Activated CD4-positive, alpha-beta T cell treated with anti-CD3 and anti-CD28 coated beads, Interleukin-2, amount 10 ng/mL, durations not matched to agents 7 days and 5 days (primary cell): ENCODE data around the gene GPBP1L1. TPM values are rescaled to one million over a fixed set of nuclear protein-coding genes. Genes with fewer than 3 reads are reported as not detected.

Experiments used
- CTCF ChIA-PET: fragments of 350-600 bp; sonication (Branson Sonifier 250); formaldehyde crosslinking; loops from one replicate; lab custom pipeline; 2021; ENCODE audit warnings: antibody characterized with exemption; lab: Charles Lee
- POLR2A ChIA-PET: fragments of 350-600 bp; sonication (Branson Sonifier 250); formaldehyde crosslinking; loops from one replicate; lab custom pipeline; 2021; ENCODE audit warnings: antibody characterized with exemption; lab: Charles Lee
- DNase-seq: peaks from one replicate; pipeline ENCODE4 v3.0.0-alpha.2; 2020
- H3K27ac Mint-ChIP-seq: one replicate; pipeline ENCODE4 v1.8.0; 2021; ENCODE audit warnings: mild to moderate bottlenecking, moderate library complexity, mixed read lengths
- H3K27me3 Mint-ChIP-seq: one replicate; pipeline ENCODE4 v1.8.0; 2021; ENCODE audit warnings: mixed read lengths
- H3K36me3 Mint-ChIP-seq: one replicate; pipeline ENCODE4 v1.8.0; 2021; ENCODE audit warnings: low read depth, mixed read lengths
- H3K4me1 Mint-ChIP-seq: one replicate; pipeline ENCODE4 v1.8.0; 2021; ENCODE audit warnings: mixed read lengths
- H3K4me3 Mint-ChIP-seq: one replicate; pipeline ENCODE4 v1.8.0; 2021; ENCODE audit warnings: mild to moderate bottlenecking, moderate library complexity, mixed read lengths
- H3K9me3 Mint-ChIP-seq: one replicate; pipeline ENCODE4 v1.8.0; 2021; ENCODE audit warnings: mixed read lengths
- total RNA-seq, 2 experiments: library from RNA; stranded (reverse); gene quantifications; one replicate each; pipeline ENCODE4 v1.2.3, GENCODE V29; 2021

The GPBP1L1 gene
- total RNA-seq, 2 experiments from 2014 or later = 117 to 124 TPM

DNA sequence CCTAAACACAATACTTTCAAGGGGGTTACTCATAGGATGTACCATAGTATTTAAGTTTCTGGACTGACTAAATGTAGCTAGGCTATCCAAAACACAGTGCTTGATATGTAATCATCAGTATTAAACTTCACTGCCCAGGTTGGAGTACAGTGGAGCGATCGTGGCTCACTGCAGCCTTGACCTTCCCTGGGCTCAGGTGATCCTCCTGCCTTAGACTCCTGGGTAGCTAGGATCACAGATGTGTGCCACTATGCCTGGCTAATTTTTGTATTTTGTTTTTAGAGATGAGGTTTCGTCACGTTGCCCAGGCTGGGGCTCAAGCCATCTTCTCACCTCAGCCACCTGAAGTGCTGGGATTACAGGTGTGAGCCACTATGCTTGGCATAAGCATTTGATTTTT, 91.9 kb downstream of the GPBP1L1 start:
- no peak for DNase-seq
- Mint-ChIP-seq H3K27ac (peak overlapping the region; percentile 66), H3K4me1 (peaks cover 16% of the 10 kb centered on the region), H3K27me3 (no peaks in the 10 kb centered on the region), H3K9me3 (no peaks in the 10 kb centered on the region), H3K36me3 (peaks cover 37% of the 10 kb centered on the region), H3K4me3 (no peak overlapping the region)
- POLR2A ChIA-PET = interaction anchor here (1.1 kb wide), 1 partner anchor 10 kb away, joined by 3 read pairs; no protein-coding TSS in a partner anchor
- CTCF ChIA-PET = no interaction called here

DNA sequence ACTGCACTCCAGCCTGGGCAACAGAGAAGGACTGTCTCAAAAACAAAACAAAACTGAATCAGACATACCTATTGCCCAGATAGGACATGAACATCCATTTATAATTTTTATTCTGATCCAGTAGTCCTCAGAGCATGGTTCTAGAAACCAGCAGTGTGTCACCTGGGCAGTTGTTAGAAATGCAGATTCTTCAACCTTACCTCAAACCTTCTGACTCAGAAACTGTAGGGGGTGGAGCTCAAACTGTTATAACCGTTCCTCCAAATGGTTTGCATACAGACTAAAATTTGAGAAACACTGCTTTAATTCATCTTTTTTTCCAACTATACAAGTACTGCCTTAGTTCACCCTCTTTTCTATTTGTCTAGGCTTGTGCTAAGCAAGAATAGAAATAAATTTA, 96.5 kb downstream of the GPBP1L1 start:
- ChIA-PET CTCF (interaction anchor here (0.6 kb wide), 1 partner anchor 186 kb away, joined by 3 read pairs; no protein-coding TSS in a partner anchor), POLR2A (no interaction called here)
- Mint-ChIP-seq H3K36me3 (peaks cover 22% of the 10 kb centered on the region), H3K9me3 (no peaks in the 10 kb centered on the region), H3K27me3 (no peaks in the 10 kb centered on the region), H3K27ac (peak overlapping the region; percentile 41), H3K4me1 (peaks cover 35% of the 10 kb centered on the region), H3K4me3 (no peak overlapping the region)
- no peak for DNase-seq

DNA sequence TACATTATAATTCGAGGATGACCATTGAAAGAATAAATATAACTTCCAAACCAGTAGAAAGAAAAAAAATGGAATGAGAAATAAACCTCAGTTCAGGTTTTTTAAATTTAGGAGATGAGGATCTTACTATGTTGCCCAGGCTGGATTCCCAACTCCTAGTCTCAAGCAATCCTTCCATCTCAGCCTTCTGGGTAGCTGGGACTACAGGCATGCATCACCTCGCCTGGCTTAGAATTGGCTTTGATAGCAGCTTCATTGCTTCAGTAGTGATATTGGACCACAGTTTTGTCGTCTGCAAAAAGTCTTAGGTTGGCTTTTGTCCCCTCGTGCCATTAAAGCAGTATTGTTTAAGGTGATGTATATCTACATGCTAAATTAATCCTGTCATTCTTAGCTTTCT, 99.6 kb downstream of the GPBP1L1 start:
- H3K4me1 Mint-ChIP-seq = peaks cover 41% of the 10 kb centered on the region
- peaks cover 11% of the 10 kb centered on the region for H3K36me3 Mint-ChIP-seq
- peak overlapping the region; percentile 93 for H3K4me3 Mint-ChIP-seq
- ChIA-PET CTCF (no interaction called here), POLR2A (no interaction called here)
- no peaks in the 10 kb centered on the region for H3K27me3 Mint-ChIP-seq
- peak overlapping the region; percentile 86 for H3K27ac Mint-ChIP-seq
- no peak for DNase-seq
- H3K9me3 Mint-ChIP-seq = no peaks in the 10 kb centered on the region

DNA sequence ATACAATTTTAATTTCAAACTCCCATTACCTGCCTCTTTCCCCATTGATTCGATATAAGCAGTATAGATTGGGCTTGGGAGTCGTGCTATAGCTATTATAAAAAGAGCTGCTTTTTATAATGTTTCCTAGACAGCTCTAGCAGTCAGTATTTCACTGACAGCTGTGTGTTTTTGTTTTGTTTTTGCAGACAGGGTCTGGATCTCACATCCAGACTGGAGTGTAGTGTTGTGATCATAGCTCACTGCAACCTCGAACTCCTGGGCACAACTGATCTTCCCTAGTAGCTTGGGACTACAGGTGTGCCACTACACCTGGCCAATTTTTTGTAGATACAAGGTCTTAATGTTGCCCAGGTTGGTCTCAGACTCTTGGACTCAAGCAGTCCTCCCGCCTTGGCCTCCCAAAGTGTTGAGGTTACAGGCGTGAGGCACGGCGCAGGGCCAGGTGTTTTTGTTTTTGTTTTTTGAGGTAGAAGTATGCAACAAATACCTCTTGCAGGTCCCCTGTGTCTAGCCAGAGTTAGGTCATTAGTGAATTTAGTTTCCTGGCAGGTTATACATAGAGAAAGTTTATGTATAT, 100.7 kb downstream of the GPBP1L1 start:
- Mint-ChIP-seq H3K27ac (peak overlapping the region; percentile 99), H3K4me3 (peak overlapping the region; percentile 93), H3K36me3 (peaks cover 8% of the 10 kb centered on the region), H3K9me3 (no peaks in the 10 kb centered on the region), H3K4me1 (peaks cover 38% of the 10 kb centered on the region), H3K27me3 (no peaks in the 10 kb centered on the region)
- no peak for DNase-seq
- POLR2A ChIA-PET = interaction anchor here (1.0 kb wide), 1 partner anchor 64 kb away, joined by 4 read pairs; the partner anchor contains the start of gene PRDX1
- CTCF ChIA-PET = interaction anchor here (1.2 to 1.4 kb wide), 2 partner anchors 15 to 39 kb away, joined by 3 read pairs; no protein-coding TSS in a partner anchor

DNA sequence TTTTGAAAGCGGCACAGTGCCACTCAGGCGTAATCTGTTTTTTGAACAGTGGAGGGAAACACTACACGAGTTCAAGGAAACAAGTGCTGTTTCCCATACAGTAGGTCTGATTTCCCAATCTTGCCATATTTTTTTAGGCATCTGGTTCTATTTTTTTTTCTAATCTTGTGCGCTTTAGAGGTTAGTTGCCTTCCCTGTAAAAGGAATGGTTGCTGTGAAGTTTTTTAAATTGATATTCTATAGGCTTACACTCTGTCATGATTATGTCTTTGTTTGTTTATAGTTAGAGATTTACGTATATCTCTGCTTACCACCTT, 101.3 kb downstream of the GPBP1L1 start:
- peaks cover 38% of the 10 kb centered on the region for H3K4me1 Mint-ChIP-seq
- ChIA-PET POLR2A (interaction anchor here (1.0 to 1.1 kb wide), 2 partner anchors 9 to 63 kb away, joined by 3 to 4 read pairs; partner anchors contain the start of gene PRDX1), CTCF (interaction anchor here (0.6 to 1.4 kb wide), 3 partner anchors 14 to 58 kb away, joined by 3 read pairs; no protein-coding TSS in a partner anchor)
- H3K27me3 Mint-ChIP-seq = no peaks in the 10 kb centered on the region
- DNase-seq = no peak
- peaks cover 8% of the 10 kb centered on the region for H3K36me3 Mint-ChIP-seq
- H3K9me3 Mint-ChIP-seq = no peaks in the 10 kb centered on the region
- H3K4me3 Mint-ChIP-seq = peak overlapping the region; percentile 93
- H3K27ac Mint-ChIP-seq = peak overlapping the region; percentile 99

DNA sequence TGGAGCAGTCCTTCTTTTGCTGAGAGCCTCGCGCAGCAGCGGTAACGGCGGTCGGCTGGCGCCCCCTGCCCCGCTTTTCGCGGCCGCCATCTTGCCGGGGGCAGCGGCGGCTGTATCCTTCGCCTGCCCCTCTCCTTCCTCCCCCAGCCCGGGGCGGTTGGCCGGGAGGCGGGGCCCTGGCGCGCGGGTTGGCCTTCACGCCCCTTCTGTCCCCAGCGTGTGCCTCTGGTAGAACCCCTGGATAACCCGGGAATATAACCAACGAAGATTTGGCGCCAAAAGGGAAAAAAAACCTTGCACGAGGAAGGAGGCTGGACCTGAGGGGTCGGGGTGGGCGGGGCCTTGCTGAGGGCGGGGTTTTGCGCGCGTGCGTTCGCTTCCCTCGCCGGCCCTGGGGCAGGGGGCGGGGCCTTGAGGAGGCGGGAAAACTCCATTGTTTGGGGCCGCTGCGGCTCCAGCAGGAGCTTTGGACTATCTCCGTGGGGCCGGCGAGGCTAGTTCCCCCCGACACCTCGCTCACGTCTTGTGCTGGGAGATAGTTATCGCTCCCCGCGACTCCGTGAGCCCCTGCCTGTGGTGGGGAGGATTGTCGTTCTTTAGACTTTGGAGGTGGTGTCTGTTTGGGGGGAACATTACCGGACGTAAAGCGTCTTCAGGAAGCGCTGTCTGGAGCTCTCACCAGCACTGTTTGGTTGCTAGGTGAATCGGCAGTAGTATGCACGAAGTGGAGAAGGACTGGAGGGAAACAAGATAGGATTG, 101.8 kb downstream of the GPBP1L1 start:
- peak; percentile 89 for DNase-seq
- H3K4me3 Mint-ChIP-seq = peak overlapping the region; percentile 93
- ChIA-PET CTCF (interaction anchor here (0.6 to 1.4 kb wide), 4 partner anchors 14 to 96 kb away, joined by 3 read pairs; no protein-coding TSS in a partner anchor), POLR2A (interaction anchor here (0.6 to 1.1 kb wide), 3 partner anchors 9 to 63 kb away, joined by 3 to 4 read pairs (median 3); partner anchors contain the start of genes AKR1A1 and PRDX1)
- H3K27me3 Mint-ChIP-seq = no peaks in the 10 kb centered on the region
- H3K27ac Mint-ChIP-seq = peak overlapping the region; percentile 99
- H3K4me1 Mint-ChIP-seq = peaks cover 38% of the 10 kb centered on the region
- H3K9me3 Mint-ChIP-seq = no peaks in the 10 kb centered on the region
- H3K36me3 Mint-ChIP-seq = peaks cover 8% of the 10 kb centered on the region

DNA sequence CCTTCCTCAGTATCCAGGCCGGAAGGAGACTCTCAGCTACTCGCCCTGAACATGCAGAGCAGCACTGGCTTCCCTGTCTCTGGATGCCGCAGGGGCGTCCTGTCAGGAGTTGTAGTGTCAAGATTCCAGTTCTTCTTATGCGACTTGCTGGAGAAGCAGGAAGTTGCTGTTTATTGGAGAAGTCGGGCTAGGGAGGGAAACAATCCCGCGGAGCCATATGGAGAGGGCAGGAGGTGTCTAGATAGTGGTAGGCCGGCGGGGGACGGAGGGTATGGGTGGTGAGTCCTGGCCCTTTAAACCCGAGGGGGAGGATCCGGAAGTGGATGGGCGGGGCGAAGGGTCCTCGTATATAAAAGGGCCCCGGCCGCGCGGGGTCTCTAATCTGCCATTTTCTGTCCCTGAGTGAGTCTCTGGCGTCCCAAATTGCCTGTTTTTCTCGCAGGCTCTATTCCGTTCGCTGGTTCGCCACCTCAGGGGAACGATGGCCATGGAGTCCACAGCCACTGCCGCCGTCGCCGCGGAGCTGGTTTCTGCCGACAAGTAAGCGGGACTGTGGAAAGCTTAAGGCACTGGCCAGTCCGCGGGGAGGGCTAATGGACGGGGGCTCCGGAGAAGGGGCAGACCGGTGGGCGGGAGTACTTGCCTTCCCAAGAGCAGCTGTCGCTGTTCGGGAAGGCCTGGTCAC, 102.5 kb downstream of the GPBP1L1 start, which contains the start of gene NASP:
Gene NASP, plus strand, starts transcription at position 376 of the 685 bp plus-strand sequence. Its CDS starts 106 bp downstream, at position 482.
- Mint-ChIP-seq H3K36me3 (peaks cover 7% of the 10 kb centered on the region), H3K4me3 (peak within 1 kb of the TSS; percentile 93), H3K27ac (peak within 1 kb of the TSS; percentile 99), H3K4me1 (peaks cover 32% of the 10 kb centered on the region), H3K9me3 (no peaks in the 10 kb centered on the region), H3K27me3 (no peaks in the 10 kb centered on the region)
- CTCF ChIA-PET = interaction anchor here (0.7 to 2.8 kb wide), 11 partner anchors 10 to 707 kb away, joined by 3 to 10 read pairs (median 3); partner anchors contain the start of genes GPBP1L1, PRDX1 and TESK2
- POLR2A ChIA-PET = interaction anchor here (0.6 to 1.1 kb wide), 3 partner anchors 10 to 63 kb away, joined by 3 read pairs; partner anchors contain the start of gene AKR1A1
- peak; percentile 91 for DNase-seq

DNA sequence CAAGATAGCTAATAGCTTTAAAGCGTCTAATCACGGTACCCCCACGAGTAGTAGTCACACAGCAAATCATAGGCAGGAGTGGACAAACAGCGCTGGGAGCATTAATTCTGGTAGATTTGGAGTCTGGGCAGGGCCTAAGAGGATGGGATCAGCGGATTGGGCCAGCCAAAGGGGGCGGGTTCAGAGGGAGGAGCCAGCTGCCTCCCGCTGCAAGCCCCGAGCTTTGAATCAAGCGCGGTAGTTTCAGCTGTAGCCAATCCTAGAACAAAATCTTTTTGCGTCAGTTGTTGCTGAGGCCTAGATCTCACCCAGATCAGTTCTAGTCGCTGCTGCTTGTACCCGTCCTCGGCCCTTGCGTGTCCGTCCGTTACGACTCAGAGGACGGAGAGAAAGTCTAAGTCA, 103.1 kb downstream of the GPBP1L1 start:
- H3K36me3 Mint-ChIP-seq = peaks cover 5% of the 10 kb centered on the region
- no peaks in the 10 kb centered on the region for H3K27me3 Mint-ChIP-seq
- peaks cover 30% of the 10 kb centered on the region for H3K4me1 Mint-ChIP-seq
- H3K27ac Mint-ChIP-seq = peak overlapping the region; percentile 99
- ChIA-PET POLR2A (interaction anchor here (0.6 to 1.0 kb wide), 2 partner anchors 36 to 62 kb away, joined by 3 read pairs; no protein-coding TSS in a partner anchor), CTCF (interaction anchor here (0.7 to 2.8 kb wide), 11 partner anchors 9 to 707 kb away, joined by 3 to 10 read pairs (median 3); partner anchors contain the start of genes GPBP1L1, PRDX1 and TESK2)
- DNase-seq = peak; percentile 97
- H3K9me3 Mint-ChIP-seq = no peaks in the 10 kb centered on the region
- peak overlapping the region; percentile 93 for H3K4me3 Mint-ChIP-seq

Other genes starting within 250 kb of the GPBP1L1 start
- 1 to 10 TPM; 2.6 to 3.5 TPM for gene TESK2, start 195.4 kb downstream of the GPBP1L1 start, total RNA-seq
- gene CCDC163, start 186.5 kb downstream of the GPBP1L1 start, total RNA-seq = 1 to 10 TPM; 5.3 to 5.8 TPM
- gene MMACHC, start 186.2 kb downstream of the GPBP1L1 start, total RNA-seq = 1 to 10 TPM; 6.6 to 6.7 TPM
- 100 to 1,000 TPM; 269 to 331 TPM for gene PRDX1, start 164.6 kb downstream of the GPBP1L1 start, total RNA-seq
- 100 to 1,000 TPM; 134 to 135 TPM for gene AKR1A1, start 135.7 kb downstream of the GPBP1L1 start, total RNA-seq
- gene NASP, start 102.5 kb downstream of the GPBP1L1 start, total RNA-seq = 100 to 1,000 TPM; 193 to 198 TPM
- gene CCDC17, start 62.5 kb downstream of the GPBP1L1 start, total RNA-seq = 1 to 10 TPM; 2.3 to 3.3 TPM
- 10 to 100 TPM; 18.6 to 27.4 TPM for gene TMEM69, start 1.6 kb upstream of the GPBP1L1 start, total RNA-seq
- gene IPP, start 64.1 kb upstream of the GPBP1L1 start, total RNA-seq = 10 to 100 TPM in 1 of 2 experiments, 1 to 10 TPM in 1; 9.5 to 11.8 TPM
- 10 to 100 TPM; 25.2 to 26.3 TPM for gene MAST2, start 117.1 kb upstream of the GPBP1L1 start, total RNA-seq